GM21528 (cell line): ENCODE results near the gene B4GALT6.

ENCODE experiments used
- ATAC-seq: cut with Tn5 transposase; IDR thresholded peaks from one replicate; pipeline ENCODE4 v1.9.1; 2021; ENCODE audit warnings: mild to moderate bottlenecking, moderate library complexity; ENCODE audit not compliant: unreplicated experiment, low FRiP score

The B4GALT6 gene

GRCh38 chr18:31598021-31598805 is 86.2 kb downstream of the B4GALT6 start:
- no peak for ATAC-seq

- ATAC-seq = no peak
Measured at GRCh38 chr18:31596081-31596872, 88.1 kb downstream of the B4GALT6 start.

GRCh38 chr18:31595121-31595771 is 89.1 kb downstream of the B4GALT6 start:
- ATAC-seq = no peak

- no peak for ATAC-seq
Measured at GRCh38 chr18:31592506-31593157, 91.7 kb downstream of the B4GALT6 start.

- ATAC-seq = no peak
Measured at GRCh38 chr18:31591628-31592027, 92.8 kb downstream of the B4GALT6 start, which contains the start of gene TTR. Gene TTR, plus strand, starts transcription at chr18:31591877. Its CDS starts 26 bp downstream, at chr18:31591903.

- ATAC-seq = no peak
Measured at GRCh38 chr18:31591113-31591512, 93.3 kb downstream of the B4GALT6 start.

- ATAC-seq = no peak
Measured at GRCh38 chr18:31590570-31590969, 93.8 kb downstream of the B4GALT6 start.

- no peak for ATAC-seq
Measured at GRCh38 chr18:31587529-31587928, 96.9 kb downstream of the B4GALT6 start.

GRCh38 chr18:31586616-31587015 is 97.8 kb downstream of the B4GALT6 start:
- ATAC-seq = no peak

- ATAC-seq = no peak
Measured at GRCh38 chr18:31585991-31586390, 98.4 kb downstream of the B4GALT6 start.

- no peak for ATAC-seq
Measured at GRCh38 chr18:31583185-31583854, 101.1 kb downstream of the B4GALT6 start.

GRCh38 chr18:31581498-31582197 is 102.7 kb downstream of the B4GALT6 start:
- no peak for ATAC-seq

GRCh38 chr18:31579375-31579774 is 105.0 kb downstream of the B4GALT6 start:
- no peak for ATAC-seq

- ATAC-seq = no peak
Measured at GRCh38 chr18:31578126-31578525, 106.3 kb downstream of the B4GALT6 start.

GRCh38 chr18:31577195-31577594 is 107.2 kb downstream of the B4GALT6 start:
- ATAC-seq = peak; percentile 69

GRCh38 chr18:31576670-31577069 is 107.7 kb downstream of the B4GALT6 start:
- peak; percentile 79 for ATAC-seq

- ATAC-seq = no peak
Measured at GRCh38 chr18:31575515-31576257, 108.7 kb downstream of the B4GALT6 start.

- ATAC-seq = no peak
Measured at GRCh38 chr18:31574359-31574758, 110.0 kb downstream of the B4GALT6 start.
